HepG2 (cell line): Measurements from ENCODE around the gene NR5A2. TPM values are rescaled to one million over a fixed set of nuclear protein-coding genes. Genes with fewer than 3 reads are reported as not detected.

Source experiments
- ATAC-seq: fragments of 200-7000 bp; cut with Tn5 transposase; 3 replicates; pipeline ENCODE4 v1.9.1; 2020; ENCODE audit warnings: mild to moderate bottlenecking, moderate library complexity
- BruUV-seq: library from RNA; stranded (reverse); fragments of 400-500 nt; replicated peaks from 2 replicates; lab custom pipeline; 2021; lab: Mats Ljungman, UMichigan
- CTCF ChIA-PET: fragments of 300-600 bp; formaldehyde crosslinking; extraction: SDS; loops from one replicate; lab custom pipeline; 2021; ENCODE audit warnings: low total read pairs, inconsistent platforms, low intra/inter-chr PET ratio; lab: Yijun Ruan, JAX
- POLR2A ChIA-PET: fragments of 350-600 bp; sonication (Branson Sonifier 250); formaldehyde crosslinking; loops from one replicate; lab custom pipeline; 2020; ENCODE audit warnings: antibody characterized with exemption, inconsistent platforms; lab: Yijun Ruan, JAX
- DNase-seq: peaks from one replicate; pipeline ENCODE4 v3.0.0-alpha.2; 2015; ENCODE audit warnings: low spot score
- FAIRE-seq: peaks from 3 replicates; lab custom pipeline; 2011; peaks lifted over from hg19 to GRCh38; lab: Jason Lieb, UNC
- H2AFZ ChIP-seq: one replicate; pipeline ENCODE4 v1.6.1; 2011; ENCODE audit warnings: low read length, inconsistent platforms
- H3K27ac ChIP-seq: fragments of 300-600 bp; 3 replicates; pipeline ENCODE4 v1.8.0; 2011; ENCODE audit warnings: mixed run types, mild to moderate bottlenecking, mixed read lengths, low read length, inconsistent platforms; ENCODE audit not compliant: insufficient read depth; ENCODE audit errors: extremely low read length
- H3K27me3 ChIP-seq, 2 experiments: fragments of 200-600 bp in 1 of 2; 2 replicates in 1 of 2; 3 replicates in 1 of 2; pipeline versions ENCODE4 v1.6.0 to v1.8.0; 2011; ENCODE audit warnings: low read length in 2 of 2, mild to moderate bottlenecking in 2 of 2, moderate library complexity in 2 of 2, inconsistent platforms in 1 of 2; ENCODE audit not compliant: insufficient read depth in 2 of 2, control insufficient read depth in 1 of 2
- H3K36me3 ChIP-seq, 2 experiments: fragments of 200-600 bp in 1 of 2; replicated peaks in 1 of 2; 2 replicates in 1 of 2; 3 replicates in 1 of 2; pipeline versions ENCODE4 v1.5.1 to v1.8.0; 2011; ENCODE audit warnings: low read length in 2 of 2, inconsistent platforms in 1 of 2; ENCODE audit not compliant: insufficient read depth in 2 of 2, control insufficient read depth in 1 of 2
- H3K4me1 ChIP-seq: 2 replicates; pipeline ENCODE4 v1.5.1; 2012; ENCODE audit warnings: low read length, inconsistent platforms; ENCODE audit not compliant: insufficient read depth
- H3K4me2 ChIP-seq: 2 replicates; pipeline ENCODE4 v1.6.0; 2011; ENCODE audit warnings: low read depth, low read length, inconsistent platforms
- H3K4me3 ChIP-seq, 3 experiments: fragments of 200-600 bp in 1 of 3; sonication (generic), shearing (Covaris generic) in 1 of 3; replicated peaks in 1 of 3; 2 replicates each; pipeline ENCODE4 v1.5.1; 2011 to 2016; ENCODE audit warnings: low read length in 3 of 3, inconsistent platforms in 2 of 3, low read depth in 2 of 3, mild to moderate bottlenecking in 2 of 3, control low read depth in 1 of 3, mixed read lengths in 1 of 3; ENCODE audit not compliant: insufficient read depth in 1 of 3
- H3K79me2 ChIP-seq: one replicate; pipeline ENCODE4 v1.6.1; 2011; ENCODE audit warnings: low read length, inconsistent platforms; ENCODE audit not compliant: insufficient read depth
- H3K9ac ChIP-seq: 2 replicates; pipeline ENCODE4 v1.6.0; 2011; ENCODE audit warnings: mild to moderate bottlenecking, low read depth, low read length, inconsistent platforms; ENCODE audit not compliant: insufficient read depth
- H3K9me3 ChIP-seq: 2 replicates; pipeline ENCODE4 v1.5.1; 2012; ENCODE audit warnings: mild to moderate bottlenecking, low read length
- H4K20me1 ChIP-seq: 2 replicates; pipeline ENCODE4 v1.6.0; 2011; ENCODE audit warnings: inconsistent platforms, mild to moderate bottlenecking, low read length, moderate library complexity; ENCODE audit not compliant: insufficient read depth
- ARHGAP35 ChIP-seq: sonication (generic); formaldehyde crosslinking; IDR thresholded peaks from 2 replicates; pipeline ENCODE4 v1.9.0; 2022; ENCODE audit warnings: mild to moderate bottlenecking, inconsistent platforms, moderate library complexity, missing genetic modification reagents, borderline replicate concordance
- SOX6 ChIP-seq, 2 experiments: fragments of 450-650 bp in 1 of 2; sonication (generic) in 1 of 2; formaldehyde crosslinking in 1 of 2; IDR thresholded peaks; 2 replicates each; pipeline versions ENCODE4 v1.4.0 to v1.6.1; 2017 to 2020; ENCODE audit warnings: antibody characterized with exemption in 1 of 2, mild to moderate bottlenecking in 1 of 2, missing genetic modification reagents in 1 of 2
- ZBTB7A ChIP-seq: sonication (generic); formaldehyde crosslinking; IDR thresholded peaks from 2 replicates; pipeline ENCODE4 v1.8.0; 2022; ENCODE audit warnings: mild to moderate bottlenecking, missing genetic modification reagents
- ZNF501 ChIP-seq: sonication (generic); formaldehyde crosslinking; IDR thresholded peaks from 2 replicates; pipeline ENCODE4 v1.5.1; 2020; ENCODE audit warnings: mild to moderate bottlenecking, moderate library complexity, missing genetic modification reagents
- ZNF607 ChIP-seq: sonication (generic); formaldehyde crosslinking; IDR thresholded peaks from 2 replicates; pipeline ENCODE4 v1.5.1; 2020; ENCODE audit warnings: missing genetic modification reagents, mild to moderate bottlenecking, borderline replicate concordance
- ZNF747 ChIP-seq: sonication (generic); formaldehyde crosslinking; IDR thresholded peaks from 2 replicates; pipeline ENCODE4 v1.8.1; 2023; ENCODE audit warnings: missing genetic modification reagents, mild to moderate bottlenecking, borderline replicate concordance
- WGBS: methylation state at CpG from one replicate; pipeline ENCODE4 v1.1.6; 2017; ENCODE audit warnings: low lambda C conversion rate; 5-methylcytosine and 5-hydroxymethylcytosine counted together
- in situ Hi-C: cut with HindIII; loops from 2 replicates; pipeline ENCODE4 v1.10.0; 2017; ENCODE audit warnings: low pct_unique_long_range_greater_than_20kb; ENCODE audit not compliant: extremely low pct_ligation_motif_present
- intact Hi-C: fragments of 100-400 bp; cut with micrococcal nuclease; formaldehyde crosslinking; loops from one replicate; pipeline ENCODE4 v1.10.0; 2022; ENCODE audit not compliant: unreplicated experiment
- polyA plus RNA-seq, 8 experiments: library from polyadenylated mRNA; depleted of rRNA in 3 of 8; stranded (reverse) in 7 of 8; unstranded in 1 of 8; fragments of >200 nt; fragmentation: Illumina TruSeq in 4 of 8; extraction: Trizol in 4 of 8; gene quantifications; 2 replicates each; pipeline versions ENCODE4 v1.2.1 to v1.2.3, GENCODE V29; 2011 to 2016; ENCODE audit warnings: low read depth in 4 of 8, missing spikeins in 1 of 8, mixed read lengths in 1 of 8; ENCODE audit not compliant: insufficient read depth in 1 of 8
- total RNA-seq, 5 experiments: library from RNA; depleted of rRNA; stranded (reverse); fragments of >200 nt; fragmentation: Illumina TruSeq; extraction: Trizol; gene quantifications; 2 replicates each; pipeline ENCODE4 v1.2.3, GENCODE V29; 2016; ENCODE audit warnings: low read depth in 1 of 5
- TF ChIP-seq, protein P1 (sequence below): sonication (generic); formaldehyde crosslinking; IDR thresholded peaks from 2 replicates; pipeline ENCODE4 v1.9.0; 2022; ENCODE audit warnings: missing genetic modification reagents, mild to moderate bottlenecking, borderline replicate concordance
- TF ChIP-seq, protein P2 (sequence below): sonication (generic); formaldehyde crosslinking; IDR thresholded peaks from 2 replicates; pipeline ENCODE4 v1.4.0; 2020; ENCODE audit warnings: missing genetic modification reagents, mild to moderate bottlenecking, borderline replicate concordance
- TF ChIP-seq, protein P3 (sequence below): sonication (generic); formaldehyde crosslinking; IDR thresholded peaks from 2 replicates; pipeline ENCODE4 v1.8.1; 2023; ENCODE audit warnings: missing genetic modification reagents, inconsistent platforms, borderline replicate concordance
- TF ChIP-seq, protein P4 (sequence below): sonication (generic); formaldehyde crosslinking; IDR thresholded peaks from 2 replicates; pipeline ENCODE4 v1.5.1; 2020; ENCODE audit warnings: mild to moderate bottlenecking, missing genetic modification reagents, moderate library complexity

Gene NR5A2
- total and polyA plus RNA-seq, 2 of the 13 experiments (the other 11 are each of a cell fraction or from before 2014, with no cell fraction given), result 0.24 to 2.8 TPM

DNA sequence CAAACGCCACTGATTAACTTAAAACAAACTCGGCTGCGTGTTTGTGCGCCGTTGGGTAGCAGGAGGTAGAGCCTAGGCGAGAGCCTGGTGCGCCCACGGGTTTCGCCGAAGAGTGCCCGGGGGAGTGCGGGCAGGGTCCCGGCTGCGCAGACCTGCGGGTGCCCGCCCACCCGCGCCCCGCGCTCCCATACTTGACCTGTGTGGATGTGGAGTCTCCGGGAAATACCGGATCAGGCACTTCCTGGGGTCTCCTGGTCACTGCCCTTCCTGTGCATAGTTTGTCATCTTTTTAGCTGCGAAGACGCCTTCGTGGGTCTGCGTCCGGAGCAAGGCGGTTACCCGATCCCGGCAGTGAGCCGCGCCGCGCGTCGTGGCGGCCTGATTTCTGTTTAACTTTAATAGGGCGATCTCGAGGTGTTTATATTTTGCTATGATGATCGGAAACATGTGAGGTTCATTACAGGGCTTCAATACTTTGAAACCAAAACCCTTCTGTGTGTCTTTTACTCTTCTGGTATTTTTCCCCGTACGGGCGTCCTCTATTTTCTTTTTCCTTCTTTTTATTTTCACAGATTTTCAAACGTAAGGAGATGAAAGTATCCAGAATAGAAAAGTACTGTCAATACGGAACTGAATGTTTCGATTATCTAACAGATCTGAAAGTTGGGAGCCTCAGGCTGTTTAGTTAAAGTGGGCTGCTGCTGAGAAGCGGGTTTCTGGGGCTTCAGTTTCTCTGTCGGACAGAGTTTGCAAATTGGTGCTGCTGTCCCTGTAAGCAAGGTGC, 15.2 kb downstream of the NR5A2 start:
- Histone ChIP-seq H3K36me3 (no peaks in the 10 kb centered on the region), H3K4me3 (peak overlapping the region; percentile 45 to 60 (median 50); a peak in 4 of 6 replicates), H3K4me2 (peak overlapping the region; percentile 84), H3K27me3 (peaks cover 8 to 62% of the 10 kb centered on the region in 2 experiments), H3K79me2 (no peaks in the 10 kb centered on the region), H2AFZ (no peak overlapping the region), H3K27ac (no peak overlapping the region), H3K9me3 (no peaks in the 10 kb centered on the region), H3K4me1 (peaks cover 47% of the 10 kb centered on the region), H3K9ac (no peak overlapping the region), H4K20me1 (no peaks in the 10 kb centered on the region; the same call in 1 of the 2 replicates)
- WGBS, result 2% methylated on average over 16 of the region's 48 CpGs
- in situ Hi-C loops, result no loop called here
- BruUV-seq, result no TSS peak
- FAIRE-seq, result no peak
- ATAC-seq, result peak; percentile 18
- ChIA-PET CTCF (no interaction called here), POLR2A (no interaction called here)
- intact Hi-C loops, result loop anchor here (10.0 kb wide), 1 partner anchor 88 kb away; no protein-coding TSS in a partner anchor
- DNase-seq, result no peak
- TF ChIP-seq ARHGAP35 (CRISPR knock-in tag) (no peak), ZBTB7A (no peak), ZNF747 (CRISPR knock-in tag) (no peak), SOX6 (IDR thresholded peaks at IDR 0.05) (no peak), SOX6 (CRISPR knock-in tag; IDR thresholded peaks at IDR 0.05) (no peak), ZNF607 (CRISPR knock-in tag) (no peak), ZNF501 (CRISPR knock-in tag) (no peak)
- TF ChIP-seq, protein P1, sequence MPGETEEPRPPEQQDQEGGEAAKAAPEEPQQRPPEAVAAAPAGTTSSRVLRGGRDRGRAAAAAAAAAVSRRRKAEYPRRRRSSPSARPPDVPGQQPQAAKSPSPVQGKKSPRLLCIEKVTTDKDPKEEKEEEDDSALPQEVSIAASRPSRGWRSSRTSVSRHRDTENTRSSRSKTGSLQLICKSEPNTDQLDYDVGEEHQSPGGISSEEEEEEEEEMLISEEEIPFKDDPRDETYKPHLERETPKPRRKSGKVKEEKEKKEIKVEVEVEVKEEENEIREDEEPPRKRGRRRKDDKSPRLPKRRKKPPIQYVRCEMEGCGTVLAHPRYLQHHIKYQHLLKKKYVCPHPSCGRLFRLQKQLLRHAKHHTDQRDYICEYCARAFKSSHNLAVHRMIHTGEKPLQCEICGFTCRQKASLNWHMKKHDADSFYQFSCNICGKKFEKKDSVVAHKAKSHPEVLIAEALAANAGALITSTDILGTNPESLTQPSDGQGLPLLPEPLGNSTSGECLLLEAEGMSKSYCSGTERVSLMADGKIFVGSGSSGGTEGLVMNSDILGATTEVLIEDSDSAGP (CRISPR knock-in tag), result peak; percentile 40; the same call in 1 of the 2 replicates
- TF ChIP-seq, protein P2, sequence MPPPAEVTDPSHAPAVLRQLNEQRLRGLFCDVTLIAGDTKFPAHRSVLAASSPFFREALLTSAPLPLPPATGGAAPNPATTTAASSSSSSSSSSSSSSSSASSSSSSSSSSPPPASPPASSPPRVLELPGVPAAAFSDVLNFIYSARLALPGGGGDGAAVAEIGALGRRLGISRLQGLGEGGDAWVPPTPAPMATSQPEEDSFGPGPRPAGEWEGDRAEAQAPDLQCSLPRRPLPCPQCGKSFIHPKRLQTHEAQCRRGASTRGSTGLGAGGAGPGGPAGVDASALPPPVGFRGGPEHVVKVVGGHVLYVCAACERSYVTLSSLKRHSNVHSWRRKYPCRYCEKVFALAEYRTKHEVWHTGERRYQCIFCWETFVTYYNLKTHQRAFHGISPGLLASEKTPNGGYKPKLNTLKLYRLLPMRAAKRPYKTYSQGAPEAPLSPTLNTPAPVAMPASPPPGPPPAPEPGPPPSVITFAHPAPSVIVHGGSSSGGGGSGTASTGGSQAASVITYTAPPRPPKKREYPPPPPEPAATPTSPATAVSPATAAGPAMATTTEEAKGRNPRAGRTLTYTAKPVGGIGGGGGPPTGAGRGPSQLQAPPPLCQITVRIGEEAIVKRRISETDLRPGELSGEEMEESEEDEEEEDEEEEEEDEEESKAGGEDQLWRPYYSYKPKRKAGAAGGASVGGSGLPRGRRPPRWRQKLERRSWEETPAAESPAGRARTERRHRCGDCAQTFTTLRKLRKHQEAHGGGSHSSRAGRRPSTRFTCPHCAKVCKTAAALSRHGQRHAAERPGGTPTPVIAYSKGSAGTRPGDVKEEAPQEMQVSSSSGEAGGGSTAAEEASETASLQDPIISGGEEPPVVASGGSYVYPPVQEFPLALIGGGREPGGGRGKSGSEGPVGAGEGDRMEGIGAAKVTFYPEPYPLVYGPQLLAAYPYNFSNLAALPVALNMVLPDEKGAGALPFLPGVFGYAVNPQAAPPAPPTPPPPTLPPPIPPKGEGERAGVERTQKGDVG (CRISPR knock-in tag), result no peak
- TF ChIP-seq, protein P3, sequence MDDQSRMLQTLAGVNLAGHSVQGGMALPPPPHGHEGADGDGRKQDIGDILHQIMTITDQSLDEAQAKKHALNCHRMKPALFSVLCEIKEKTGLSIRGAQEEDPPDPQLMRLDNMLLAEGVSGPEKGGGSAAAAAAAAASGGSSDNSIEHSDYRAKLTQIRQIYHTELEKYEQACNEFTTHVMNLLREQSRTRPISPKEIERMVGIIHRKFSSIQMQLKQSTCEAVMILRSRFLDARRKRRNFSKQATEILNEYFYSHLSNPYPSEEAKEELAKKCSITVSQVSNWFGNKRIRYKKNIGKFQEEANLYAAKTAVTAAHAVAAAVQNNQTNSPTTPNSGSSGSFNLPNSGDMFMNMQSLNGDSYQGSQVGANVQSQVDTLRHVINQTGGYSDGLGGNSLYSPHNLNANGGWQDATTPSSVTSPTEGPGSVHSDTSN (CRISPR knock-in tag), result no peak
- TF ChIP-seq, protein P4, sequence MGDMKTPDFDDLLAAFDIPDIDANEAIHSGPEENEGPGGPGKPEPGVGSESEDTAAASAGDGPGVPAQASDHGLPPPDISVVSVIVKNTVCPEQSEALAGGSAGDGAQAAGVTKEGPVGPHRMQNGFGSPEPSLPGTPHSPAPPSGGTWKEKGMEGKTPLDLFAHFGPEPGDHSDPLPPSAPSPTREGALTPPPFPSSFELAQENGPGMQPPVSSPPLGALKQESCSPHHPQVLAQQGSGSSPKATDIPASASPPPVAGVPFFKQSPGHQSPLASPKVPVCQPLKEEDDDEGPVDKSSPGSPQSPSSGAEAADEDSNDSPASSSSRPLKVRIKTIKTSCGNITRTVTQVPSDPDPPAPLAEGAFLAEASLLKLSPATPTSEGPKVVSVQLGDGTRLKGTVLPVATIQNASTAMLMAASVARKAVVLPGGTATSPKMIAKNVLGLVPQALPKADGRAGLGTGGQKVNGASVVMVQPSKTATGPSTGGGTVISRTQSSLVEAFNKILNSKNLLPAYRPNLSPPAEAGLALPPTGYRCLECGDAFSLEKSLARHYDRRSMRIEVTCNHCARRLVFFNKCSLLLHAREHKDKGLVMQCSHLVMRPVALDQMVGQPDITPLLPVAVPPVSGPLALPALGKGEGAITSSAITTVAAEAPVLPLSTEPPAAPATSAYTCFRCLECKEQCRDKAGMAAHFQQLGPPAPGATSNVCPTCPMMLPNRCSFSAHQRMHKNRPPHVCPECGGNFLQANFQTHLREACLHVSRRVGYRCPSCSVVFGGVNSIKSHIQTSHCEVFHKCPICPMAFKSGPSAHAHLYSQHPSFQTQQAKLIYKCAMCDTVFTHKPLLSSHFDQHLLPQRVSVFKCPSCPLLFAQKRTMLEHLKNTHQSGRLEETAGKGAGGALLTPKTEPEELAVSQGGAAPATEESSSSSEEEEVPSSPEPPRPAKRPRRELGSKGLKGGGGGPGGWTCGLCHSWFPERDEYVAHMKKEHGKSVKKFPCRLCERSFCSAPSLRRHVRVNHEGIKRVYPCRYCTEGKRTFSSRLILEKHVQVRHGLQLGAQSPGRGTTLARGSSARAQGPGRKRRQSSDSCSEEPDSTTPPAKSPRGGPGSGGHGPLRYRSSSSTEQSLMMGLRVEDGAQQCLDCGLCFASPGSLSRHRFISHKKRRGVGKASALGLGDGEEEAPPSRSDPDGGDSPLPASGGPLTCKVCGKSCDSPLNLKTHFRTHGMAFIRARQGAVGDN (CRISPR knock-in tag), result peak; percentile 52
